Placental epithelial cell (primary cell): ENCODE measurements around the gene PGS1. TPM values are rescaled to one million over a fixed set of nuclear protein-coding genes. Genes with fewer than 3 reads are reported as not detected.

Experiments used
- small RNA-seq: library from RNA; depleted of rRNA; stranded (forward); fragments of <200 nt; gene quantifications from one replicate; pipeline ENCODE3, GENCODE V24; 2012
- total RNA-seq: library from RNA; depleted of rRNA; stranded (reverse); fragments of >200 nt; gene quantifications from 2 replicates; pipeline ENCODE4 v1.2.3, GENCODE V29; 2012

PGS1 gene, protein sequence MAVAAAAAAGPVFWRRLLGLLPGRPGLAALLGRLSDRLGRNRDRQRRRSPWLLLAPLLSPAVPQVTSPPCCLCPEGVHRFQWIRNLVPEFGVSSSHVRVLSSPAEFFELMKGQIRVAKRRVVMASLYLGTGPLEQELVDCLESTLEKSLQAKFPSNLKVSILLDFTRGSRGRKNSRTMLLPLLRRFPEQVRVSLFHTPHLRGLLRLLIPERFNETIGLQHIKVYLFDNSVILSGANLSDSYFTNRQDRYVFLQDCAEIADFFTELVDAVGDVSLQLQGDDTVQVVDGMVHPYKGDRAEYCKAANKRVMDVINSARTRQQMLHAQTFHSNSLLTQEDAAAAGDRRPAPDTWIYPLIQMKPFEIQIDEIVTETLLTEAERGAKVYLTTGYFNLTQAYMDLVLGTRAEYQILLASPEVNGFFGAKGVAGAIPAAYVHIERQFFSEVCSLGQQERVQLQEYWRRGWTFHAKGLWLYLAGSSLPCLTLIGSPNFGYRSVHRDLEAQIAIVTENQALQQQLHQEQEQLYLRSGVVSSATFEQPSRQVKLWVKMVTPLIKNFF
- 26.7 and 32.1 TPM in 2 replicates for total RNA-seq

DNA sequence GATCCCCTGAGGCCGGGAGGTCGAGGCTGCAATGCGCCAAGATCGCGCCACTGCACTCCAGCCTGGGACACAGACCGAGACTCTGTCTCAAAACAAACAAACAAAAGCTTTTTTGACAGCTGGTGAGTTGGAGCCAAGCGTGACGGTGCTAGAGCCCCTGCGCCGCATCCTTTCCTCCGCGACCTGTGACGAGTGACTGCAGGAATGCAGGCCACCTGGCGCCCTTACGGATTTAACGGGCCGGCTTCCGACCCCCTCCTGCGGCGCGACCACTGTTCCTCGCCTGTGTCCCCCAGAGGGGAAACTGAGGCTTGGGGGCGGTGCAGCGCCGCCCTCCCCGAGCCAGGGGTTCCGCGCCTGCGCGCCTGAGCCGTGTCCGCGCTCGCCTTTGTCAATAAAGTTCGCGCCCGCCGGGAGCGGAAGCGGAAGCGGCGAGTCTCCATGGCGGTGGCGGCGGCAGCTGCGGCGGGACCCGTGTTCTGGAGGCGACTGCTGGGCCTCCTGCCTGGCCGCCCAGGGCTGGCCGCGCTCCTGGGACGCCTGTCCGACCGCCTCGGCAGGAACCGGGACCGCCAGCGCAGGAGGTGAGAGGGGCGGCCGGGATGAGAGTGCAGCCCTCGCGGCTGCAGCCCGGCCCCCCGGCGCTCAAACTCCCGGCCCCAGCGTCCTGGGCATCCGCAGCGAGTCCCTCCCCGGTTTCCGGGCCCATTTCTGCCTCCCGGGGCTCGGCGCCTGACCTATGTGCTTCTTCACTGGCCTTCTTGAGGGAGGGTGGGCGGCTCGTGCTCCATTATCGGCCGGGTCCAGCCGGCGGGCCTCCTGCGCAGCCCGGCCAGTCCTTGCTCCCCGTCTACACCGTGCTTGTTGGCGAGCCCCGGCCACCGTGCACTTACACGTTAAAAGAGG is at the start of gene PGS1:
TSS of gene PGS1 (plus strand) at position 425 of the 906 bp plus-strand sequence. CDS start at position 442, 17 bp downstream.

DNA sequence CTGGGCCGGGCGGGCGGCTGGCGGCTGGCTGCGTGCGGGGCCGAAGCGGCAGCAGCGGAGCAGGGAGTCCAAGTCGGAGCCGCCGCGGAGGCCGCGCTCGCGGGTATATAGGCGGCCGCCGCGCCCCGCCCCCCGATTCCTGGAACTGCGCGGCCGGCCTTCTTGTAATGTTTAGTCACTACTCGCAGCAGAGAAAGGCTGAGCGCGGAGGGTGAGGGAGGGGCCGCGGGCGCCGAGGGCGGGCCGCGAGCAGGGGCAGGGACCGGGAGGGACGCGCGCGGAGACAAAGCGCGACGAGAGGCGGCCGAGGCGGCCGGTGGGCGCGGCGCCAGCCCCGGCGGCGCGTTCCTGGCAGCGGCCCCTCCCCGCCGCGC is 18.5 kb upstream of the PGS1 start, which contains the start of gene SOCS3:
TSS of gene SOCS3 (minus strand) at position 81 of the 374 bp plus-strand sequence. CDS start 982 bp downstream, outside the sequence.

Small RNA genes within 50 kb of the gene (small RNA-seq; reads per million reads assigned to genes)
- gene RF00415 (0.12 reads per million), gene RN7SL236P (not detected)

Other genes with a start within 250 kb of the PGS1 start
- gene TMC6, start 249.9 kb upstream of the PGS1 start, total RNA-seq: 39.3 and 75.3 TPM in 2 replicates
- under 0.01 and 0.65 TPM in 2 replicates for gene TMC8, start 247.9 kb upstream of the PGS1 start, total RNA-seq
- not detected in 2 replicates for gene C17orf99, start 232.3 kb upstream of the PGS1 start, total RNA-seq
- 6.7 and 10.6 TPM in 2 replicates for gene SYNGR2, start 210.1 kb upstream of the PGS1 start, total RNA-seq
- gene TK1, start 191.6 kb upstream of the PGS1 start, total RNA-seq: 30.6 and 169 TPM in 2 replicates
- 21.0 and 31.4 TPM in 2 replicates for gene AFMID, start 191.3 kb upstream of the PGS1 start, total RNA-seq
- 8.6 and 24.4 TPM in 2 replicates for gene BIRC5, start 164.4 kb upstream of the PGS1 start, total RNA-seq
- not detected in 2 replicates for gene TMEM235, start 147.0 kb upstream of the PGS1 start, total RNA-seq
- gene SOCS3, start 18.6 kb upstream of the PGS1 start, total RNA-seq: 4.3 and 5.3 TPM in 2 replicates
- gene DNAH17, start 198.7 kb downstream of the PGS1 start, total RNA-seq: 0.22 TPM in 1 of 2 replicates, not detected in the other